Measurements from ENCODE around the gene ACAD9.

GRCh38 chr3:128940252-128940651 lies 60.8 kb downstream of the ACAD9 start:
- no peak for TF ChIP-seq GLMP (CRISPR knock-in tag; IDR thresholded peaks at IDR 0.05; ENCODE audit: borderline replicate concordance)
- TF ChIP-seq POLR2AphosphoS5 (IDR thresholded peaks at IDR 0.05; ENCODE audit: low read depth, low read length), result no peak
- TF ChIP-seq ZNF317 (CRISPR knock-in tag; IDR thresholded peaks at IDR 0.05), result no peak
- no peak for TF ChIP-seq CERS6 (CRISPR knock-in tag; IDR thresholded peaks at IDR 0.05)
- TF ChIP-seq ZBTB21 (CRISPR knock-in tag; IDR thresholded peaks at IDR 0.05), result no peak
- no peak for TF ChIP-seq USF2 (IDR thresholded peaks at IDR 0.05; ENCODE audit: low read depth, low read length)
- TF ChIP-seq USF2 (CRISPR knock-in tag; IDR thresholded peaks at IDR 0.05; ENCODE audit: borderline replicate concordance), result no peak
- TF ChIP-seq ATF2 (CRISPR knock-in tag; IDR thresholded peaks at IDR 0.05), result no peak
- TF ChIP-seq PCBP2 (optimal IDR thresholded peaks at IDR 0.05; ENCODE audit: low read depth, low read length, poor library complexity, severe bottlenecking), result no peak
- TF ChIP-seq, protein P1, sequence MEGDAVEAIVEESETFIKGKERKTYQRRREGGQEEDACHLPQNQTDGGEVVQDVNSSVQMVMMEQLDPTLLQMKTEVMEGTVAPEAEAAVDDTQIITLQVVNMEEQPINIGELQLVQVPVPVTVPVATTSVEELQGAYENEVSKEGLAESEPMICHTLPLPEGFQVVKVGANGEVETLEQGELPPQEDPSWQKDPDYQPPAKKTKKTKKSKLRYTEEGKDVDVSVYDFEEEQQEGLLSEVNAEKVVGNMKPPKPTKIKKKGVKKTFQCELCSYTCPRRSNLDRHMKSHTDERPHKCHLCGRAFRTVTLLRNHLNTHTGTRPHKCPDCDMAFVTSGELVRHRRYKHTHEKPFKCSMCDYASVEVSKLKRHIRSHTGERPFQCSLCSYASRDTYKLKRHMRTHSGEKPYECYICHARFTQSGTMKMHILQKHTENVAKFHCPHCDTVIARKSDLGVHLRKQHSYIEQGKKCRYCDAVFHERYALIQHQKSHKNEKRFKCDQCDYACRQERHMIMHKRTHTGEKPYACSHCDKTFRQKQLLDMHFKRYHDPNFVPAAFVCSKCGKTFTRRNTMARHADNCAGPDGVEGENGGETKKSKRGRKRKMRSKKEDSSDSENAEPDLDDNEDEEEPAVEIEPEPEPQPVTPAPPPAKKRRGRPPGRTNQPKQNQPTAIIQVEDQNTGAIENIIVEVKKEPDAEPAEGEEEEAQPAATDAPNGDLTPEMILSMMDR (CRISPR knock-in tag; IDR thresholded peaks at IDR 0.05), result no peak
- no peak for TF ChIP-seq ZNF841 (CRISPR knock-in tag; IDR thresholded peaks at IDR 0.05; ENCODE audit: borderline replicate concordance)
- TF ChIP-seq, protein P2, sequence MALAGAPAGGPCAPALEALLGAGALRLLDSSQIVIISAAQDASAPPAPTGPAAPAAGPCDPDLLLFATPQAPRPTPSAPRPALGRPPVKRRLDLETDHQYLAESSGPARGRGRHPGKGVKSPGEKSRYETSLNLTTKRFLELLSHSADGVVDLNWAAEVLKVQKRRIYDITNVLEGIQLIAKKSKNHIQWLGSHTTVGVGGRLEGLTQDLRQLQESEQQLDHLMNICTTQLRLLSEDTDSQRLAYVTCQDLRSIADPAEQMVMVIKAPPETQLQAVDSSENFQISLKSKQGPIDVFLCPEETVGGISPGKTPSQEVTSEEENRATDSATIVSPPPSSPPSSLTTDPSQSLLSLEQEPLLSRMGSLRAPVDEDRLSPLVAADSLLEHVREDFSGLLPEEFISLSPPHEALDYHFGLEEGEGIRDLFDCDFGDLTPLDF (CRISPR knock-in tag; IDR thresholded peaks at IDR 0.05), result no peak
- no peak for TF ChIP-seq PHF8 (CRISPR knock-in tag; IDR thresholded peaks at IDR 0.05)
- TF ChIP-seq ZNF24 (IDR thresholded peaks at IDR 0.05), result no peak
- no peak for TF ChIP-seq POLR2A (IDR thresholded peaks at IDR 0.05; ENCODE audit: insufficient read depth in 1 of 2, low read depth in 2 of 2, low read length in 2 of 2)

Measured in HepG2 (cell line).